H1 (cell line): Measurements from ENCODE around the gene DNAJB6. TPM values are rescaled to one million over a fixed set of nuclear protein-coding genes. Genes with fewer than 3 reads are reported as not detected.

Experiments used
- CTCF ChIA-PET: fragments of 300-600 bp; sonication (Branson Sonifier 250); formaldehyde crosslinking; loops from one replicate; lab custom pipeline; 2021; ENCODE audit not compliant: partially characterized antibody; lab: Charles Lee
- POLR2A ChIA-PET: fragments of 300-600 bp; sonication (Branson Sonifier 250); formaldehyde crosslinking; loops from one replicate; lab custom pipeline; 2021; ENCODE audit warnings: inconsistent platforms; ENCODE audit not compliant: partially characterized antibody; lab: Charles Lee
- DNase-seq, 2 experiments: peaks; one replicate each; pipeline versions ENCODE4 v3.0.0 to v3.0.0-alpha.2; 2010 to 2022; ENCODE audit warnings: low spot score in 2 of 2, low read depth in 1 of 2, mixed read lengths in 1 of 2
- FAIRE-seq: peaks from 2 replicates; lab custom pipeline; 2011; peaks lifted over from hg19 to GRCh38; lab: Jason Lieb, UNC
- H2AFZ ChIP-seq: 2 replicates; pipeline ENCODE4 v1.8.1; 2012; ENCODE audit warnings: low read length, inconsistent platforms
- H2AK5ac ChIP-seq: 2 replicates; pipeline ENCODE4 v1.6.1; 2013; ENCODE audit warnings: low read depth, low read length
- H2BK120ac ChIP-seq: replicated peaks from 2 replicates; pipeline ENCODE3; 2013; ENCODE audit warnings: low read depth, low read length, inconsistent platforms
- H2BK12ac ChIP-seq: 2 replicates; pipeline ENCODE4 v1.6.1; 2013; ENCODE audit warnings: low read depth, low read length
- H2BK15ac ChIP-seq: 2 replicates; pipeline ENCODE4 v1.6.1; 2013; ENCODE audit warnings: low read length
- H2BK20ac ChIP-seq: 2 replicates; pipeline ENCODE4 v1.6.1; 2013; ENCODE audit warnings: low read length
- H2BK5ac ChIP-seq: 2 replicates; pipeline ENCODE4 v1.6.1; 2013; ENCODE audit warnings: low read depth, low read length
- H3K14ac ChIP-seq: 2 replicates; pipeline ENCODE4 v1.6.1; 2013; ENCODE audit warnings: inconsistent platforms; ENCODE audit not compliant: insufficient read length
- H3K18ac ChIP-seq: 2 replicates; pipeline ENCODE4 v1.6.1; 2013; ENCODE audit warnings: low read length; ENCODE audit errors: extremely low read depth
- H3K23ac ChIP-seq: 2 replicates; pipeline ENCODE4 v1.6.1; 2013; ENCODE audit warnings: inconsistent platforms; ENCODE audit not compliant: insufficient read length
- H3K23me2 ChIP-seq: 2 replicates; pipeline ENCODE4 v1.6.1; 2013; ENCODE audit warnings: low read depth, low read length
- H3K27ac ChIP-seq: 2 replicates; pipeline ENCODE4 v1.6.1; 2011; ENCODE audit warnings: low read depth, low read length, inconsistent platforms
- H3K27me3 ChIP-seq, 4 experiments: replicated peaks in 1 of 4; 1 replicate in 1 of 4; 2 replicates in 3 of 4; pipeline versions ENCODE4 v1.6.1 to v1.8.1; 2011 to 2013; ENCODE audit warnings: low read length in 3 of 4, mild to moderate bottlenecking in 3 of 4, inconsistent platforms in 2 of 4, mixed read lengths in 2 of 4, moderate library complexity in 1 of 4; ENCODE audit not compliant: control insufficient read depth in 3 of 4, insufficient read depth in 3 of 4; ENCODE audit errors: extremely low read depth in 1 of 4
- H3K36me3 ChIP-seq, 4 experiments: 2 replicates each; pipeline versions ENCODE4 v1.6.1 to v1.8.1; 2011 to 2013; ENCODE audit warnings: mild to moderate bottlenecking in 4 of 4, low read length in 3 of 4, moderate library complexity in 2 of 4, control low read depth in 1 of 4, inconsistent platforms in 1 of 4; ENCODE audit not compliant: insufficient read depth in 4 of 4, control insufficient read depth in 2 of 4
- H3K4ac ChIP-seq: replicated peaks from 2 replicates; pipeline ENCODE3; 2013; ENCODE audit warnings: low read length, low read depth, mixed read lengths, inconsistent platforms; ENCODE audit not compliant: insufficient read length
- H3K4me1 ChIP-seq, 4 experiments: replicated peaks in 1 of 4; 1 replicate in 1 of 4; 2 replicates in 3 of 4; pipeline versions ENCODE4 v1.6.1 to v1.8.1; 2011 to 2013; ENCODE audit warnings: low read length in 3 of 4, inconsistent platforms in 2 of 4, mixed read lengths in 1 of 4; ENCODE audit not compliant: insufficient read depth in 4 of 4, control insufficient read depth in 3 of 4
- H3K4me2 ChIP-seq, 2 experiments: 2 replicates each; pipeline versions ENCODE4 v1.6.1 to v1.8.1; 2011 to 2013; ENCODE audit warnings: low read depth in 2 of 2, low read length in 2 of 2, control low read depth in 1 of 2, inconsistent platforms in 1 of 2, mild to moderate bottlenecking in 1 of 2; ENCODE audit not compliant: insufficient read depth in 1 of 2
- H3K4me3 ChIP-seq, 4 experiments: fragments of 200-600, 300-600 bp in 1 of 4; sonication (generic), shearing (Covaris generic), sonication (Bioruptor Twin) in 1 of 4; 2 replicates each; pipeline versions ENCODE4 v1.5.1 to v1.8.1; 2011 to 2016; ENCODE audit warnings: low read length in 4 of 4, low read depth in 3 of 4, control low read depth in 2 of 4, inconsistent platforms in 2 of 4, mild to moderate bottlenecking in 2 of 4, mixed read lengths in 1 of 4, moderate library complexity in 1 of 4; ENCODE audit not compliant: insufficient read depth in 2 of 4; ENCODE audit errors: extremely low read depth in 1 of 4
- H3K56ac ChIP-seq: replicated peaks from 2 replicates; pipeline ENCODE3; 2013; ENCODE audit warnings: low read depth, mild to moderate bottlenecking, mixed read lengths, low read length, inconsistent platforms; ENCODE audit not compliant: insufficient read length
- H3K79me1 ChIP-seq: 2 replicates; pipeline ENCODE4 v1.6.1; 2013; ENCODE audit warnings: low read depth, low read length, control low read depth
- H3K79me2 ChIP-seq, 2 experiments: 2 replicates each; pipeline versions ENCODE4 v1.6.1 to v1.8.1; 2012 to 2013; ENCODE audit warnings: low read length in 2 of 2, mild to moderate bottlenecking in 2 of 2, inconsistent platforms in 1 of 2; ENCODE audit not compliant: insufficient read depth in 2 of 2, control insufficient read depth in 1 of 2
- H3K9ac ChIP-seq, 4 experiments: replicated peaks in 1 of 4; 1 replicate in 1 of 4; 2 replicates in 3 of 4; pipeline versions ENCODE4 v1.6.1 to v1.8.1; 2011 to 2013; ENCODE audit warnings: low read depth in 3 of 4, low read length in 3 of 4, control low read depth in 2 of 4, mild to moderate bottlenecking in 2 of 4, moderate library complexity in 2 of 4, inconsistent platforms in 1 of 4; ENCODE audit errors: extremely low read depth in 1 of 4
- H3K9me3 ChIP-seq, 2 experiments: 2 replicates each; pipeline versions ENCODE4 v1.6.1 to v1.8.1; 2012 to 2013; ENCODE audit warnings: mild to moderate bottlenecking in 2 of 2, moderate library complexity in 2 of 2, control low read depth in 1 of 2, inconsistent platforms in 1 of 2, low read depth in 1 of 2, low read length in 1 of 2, mixed read lengths in 1 of 2; ENCODE audit not compliant: insufficient read depth in 2 of 2
- H4K20me1 ChIP-seq, 2 experiments: replicated peaks in 1 of 2; 2 replicates each; pipeline versions ENCODE3 to v1.8.1; 2011 to 2013; ENCODE audit warnings: inconsistent platforms in 2 of 2, low read length in 2 of 2, mild to moderate bottlenecking in 1 of 2; ENCODE audit not compliant: insufficient read depth in 2 of 2, control insufficient read depth in 1 of 2
- H4K5ac ChIP-seq: 2 replicates; pipeline ENCODE4 v1.6.1; 2013; ENCODE audit warnings: low read length, low read depth, mixed read lengths, inconsistent platforms; ENCODE audit not compliant: insufficient read length
- H4K8ac ChIP-seq: 2 replicates; pipeline ENCODE4 v1.8.0; 2013; ENCODE audit warnings: mild to moderate bottlenecking, moderate library complexity, low read length, inconsistent platforms; ENCODE audit not compliant: insufficient read depth; ENCODE audit errors: extremely low read depth
- H4K91ac ChIP-seq: replicated peaks from 2 replicates; pipeline ENCODE3; 2013; ENCODE audit warnings: low read length, mixed read lengths, inconsistent platforms; ENCODE audit not compliant: insufficient read length
- CEBPB ChIP-seq: IDR thresholded peaks from 2 replicates; pipeline ENCODE4 v1.6.1; 2012; ENCODE audit warnings: low read depth, low read length
- E2F6 ChIP-seq: IDR thresholded peaks from 2 replicates; pipeline ENCODE4 v1.6.1; 2012; ENCODE audit warnings: inconsistent platforms
- KDM5A ChIP-seq: fragments of 200-600 bp; IDR thresholded peaks from 2 replicates; pipeline ENCODE4 v1.7.1; 2012; ENCODE audit warnings: mild to moderate bottlenecking, low read length, inconsistent platforms, mixed read lengths
- NRF1 ChIP-seq: IDR thresholded peaks from 2 replicates; pipeline ENCODE4 v1.6.1; 2011; ENCODE audit warnings: mild to moderate bottlenecking, low read depth, low read length, improper control_type of control experiment
- POLR2AphosphoS5 ChIP-seq: IDR thresholded peaks from 2 replicates; pipeline ENCODE4 v1.6.1; 2011; ENCODE audit warnings: low read depth, low read length
- RAD21 ChIP-seq, 2 experiments: IDR thresholded peaks in 1 of 2; conservative IDR thresholded peaks in 1 of 2; 2 replicates each; pipeline ENCODE4 v1.6.1; 2011; ENCODE audit warnings: low read depth in 2 of 2, low read length in 2 of 2, improper control_type of control experiment in 1 of 2, inconsistent platforms in 1 of 2, mild to moderate bottlenecking in 1 of 2, moderate library complexity in 1 of 2
- WGBS, 2 experiments: shearing (Covaris generic) in 1 of 2; methylation state at CpG; one replicate each; pipeline versions ENCODE4 v1.1.6 to v1.1.7; 2013 to 2015; ENCODE audit warnings: low lambda C conversion rate in 2 of 2, mixed read lengths in 2 of 2, inconsistent platforms in 1 of 2, low coverage in 1 of 2, missing lambda C conversion rate in 1 of 2; ENCODE audit not compliant: insufficient replicate concordance in 2 of 2, insufficient coverage in 1 of 2, insufficient read length in 1 of 2; ENCODE audit errors: extremely low coverage in 1 of 2, missing lambda C conversion rate in 1 of 2; 5-methylcytosine and 5-hydroxymethylcytosine counted together
- polyA plus RNA-seq, 7 experiments: library from polyadenylated mRNA; depleted of rRNA in 3 of 7; stranded (reverse) in 5 of 7; unstranded in 2 of 7; fragments of >200 nt in 5 of 7; fragments of 200-250 nt in 2 of 7; gene quantifications; 1 replicate in 5 of 7; 2 replicates in 1 of 7; 4 replicates in 1 of 7; pipeline versions ENCODE4 v1.2.1 to v1.2.3, GENCODE V29; 2011 to 2013; ENCODE audit warnings: missing spikeins in 2 of 7, mixed read lengths in 2 of 7
- total RNA-seq: library from RNA; stranded (reverse); fragmentation: NEBNext Ultra II Directional; extraction: Animal tissue kit (Norgen Biotek cat#: 25700); gene quantifications from 2 replicates; pipeline ENCODE4 v1.2.1, GENCODE V29; 2021

DNAJB6 gene
- total and polyA plus RNA-seq, 2 of the 8 experiments (the other 6 are each of a cell fraction or from before 2014, with no cell fraction given) = 166 to 295 TPM

GRCh38 chr7:157386979-157387800 lies 50.4 kb downstream of the DNAJB6 start:
- no peak overlapping the region for H4K8ac ChIP-seq
- no peak overlapping the region for H2AK5ac ChIP-seq
- H2BK15ac ChIP-seq = no peak overlapping the region
- H2BK120ac ChIP-seq = no peak overlapping the region
- 52% methylated on average over 23 of the region's 23 CpGs; no CpG with 5 or more reads in 1 of the 2 experiments for WGBS, 2 experiments
- no peak overlapping the region for H2BK12ac ChIP-seq
- no peak overlapping the region for H2AFZ ChIP-seq
- H3K23ac ChIP-seq = no peak overlapping the region
- peaks cover 0 to 5% (median 3%) of the 10 kb centered on the region in 4 experiments; a peak in 5 of 7 replicates for H3K4me1 ChIP-seq
- no peak overlapping the region for H3K4me2 ChIP-seq
- no peak overlapping the region for H3K4me3 ChIP-seq
- POLR2A ChIA-PET = interaction anchor here (0.7 to 1.7 kb wide), 6 partner anchors 11 to 549 kb away, joined by 3 to 4 read pairs (median 3); no protein-coding TSS in a partner anchor
- H3K56ac ChIP-seq = no peak overlapping the region
- peak overlapping the region; percentile 16; the same call in 1 of the 2 replicates for H3K27ac ChIP-seq
- peak; percentile 67 to 93 for DNase-seq
- H2BK20ac ChIP-seq = no peak overlapping the region
- H4K20me1 ChIP-seq = peaks cover 7 to 25% of the 10 kb centered on the region in 2 experiments
- peaks cover 3 to 76% of the 10 kb centered on the region in 2 experiments; a peak in 3 of 4 replicates for H3K79me2 ChIP-seq
- peak; percentile 63 for FAIRE-seq
- H4K91ac ChIP-seq = peak overlapping the region; percentile 61
- no peak overlapping the region for H3K9ac ChIP-seq
- H3K23me2 ChIP-seq = no peaks in the 10 kb centered on the region; the same call in 1 of the 2 replicates
- peaks cover 18 to 68% (median 52%) of the 10 kb centered on the region in 4 experiments for H3K36me3 ChIP-seq
- H3K79me1 ChIP-seq = peaks cover 20% of the 10 kb centered on the region
- H3K14ac ChIP-seq = no peak overlapping the region
- no peaks in the 10 kb centered on the region for H3K27me3 ChIP-seq
- no peak overlapping the region for H4K5ac ChIP-seq
- CTCF ChIA-PET = interaction anchor here (0.5 to 4.8 kb wide), 22 partner anchors 8 to 514 kb away, joined by 3 to 28 read pairs (median 4); no protein-coding TSS in a partner anchor
- H3K9me3 ChIP-seq = no peaks in the 10 kb centered on the region
- H3K4ac ChIP-seq = no peak overlapping the region
- no peak overlapping the region for H2BK5ac ChIP-seq
- H3K18ac ChIP-seq = no peak overlapping the region
- no peak for TF ChIP-seq CEBPB
- TF ChIP-seq KDM5A = no peak
- no peak for TF ChIP-seq NRF1
- peak; percentile 56 to 63 for TF ChIP-seq RAD21 (IDR thresholded peaks at IDR 0.05 in 1 of 2, conservative IDR thresholded peaks at IDR 0.05 in 1 of 2; ENCODE audit: low read depth in 2 of 2, low read length in 2 of 2)
- peak; percentile 91 for TF ChIP-seq POLR2AphosphoS5
- TF ChIP-seq E2F6 = peak; percentile 88
